HepG2 (cell line): Measurements from ENCODE around the gene SLC25A45. TPM values are rescaled to one million over a fixed set of nuclear protein-coding genes. Genes with fewer than 3 reads are reported as not detected.

Experiments
- AGO1 ChIP-seq: fragments of 200-400 bp; formaldehyde crosslinking; IDR thresholded peaks from 2 replicates; pipeline ENCODE4 v1.6.1; 2017; ENCODE audit warnings: mild to moderate bottlenecking, low read depth, low read length, moderate library complexity; ENCODE audit not compliant: poor library complexity, severe bottlenecking
- AHR ChIP-seq: IDR thresholded peaks from 2 replicates; pipeline ENCODE4 v1.6.1; 2018; ENCODE audit warnings: missing genetic modification reagents, missing compliant biosample characterization
- CEBPB ChIP-seq: IDR thresholded peaks from 2 replicates; pipeline ENCODE4 v1.6.1; 2011; ENCODE audit warnings: low read depth, low read length, improper control_type of control experiment, borderline replicate concordance
- KDM2A ChIP-seq: sonication (generic); formaldehyde crosslinking; IDR thresholded peaks from 2 replicates; pipeline ENCODE4 v1.4.0; 2020; ENCODE audit warnings: low read depth, missing genetic modification reagents, borderline replicate concordance
- KDM5A ChIP-seq: fragments of 200-600 bp; sonication (generic); IDR thresholded peaks from 2 replicates; pipeline ENCODE4 v1.7.0; 2018; ENCODE audit warnings: antibody characterized with exemption, mild to moderate bottlenecking, low read length, borderline replicate concordance
- NR2F2 ChIP-seq: IDR thresholded peaks from 2 replicates; pipeline ENCODE4 v1.6.1; 2012; ENCODE audit warnings: low read depth, inconsistent platforms, borderline replicate concordance
- POLR2G ChIP-seq: fragments of 200-400 bp; formaldehyde crosslinking; IDR thresholded peaks from 2 replicates; pipeline ENCODE4 v1.6.1; 2018; ENCODE audit warnings: mild to moderate bottlenecking, low read depth, low read length, moderate library complexity
- RXRA ChIP-seq: sonication (generic); formaldehyde crosslinking; IDR thresholded peaks from 2 replicates; pipeline ENCODE4 v1.5.1; 2020; ENCODE audit warnings: missing genetic modification reagents
- ZNF3 ChIP-seq: IDR thresholded peaks from 2 replicates; pipeline ENCODE4 v1.7.0; 2017; ENCODE audit warnings: inconsistent platforms
- polyA plus RNA-seq, 8 experiments: library from polyadenylated mRNA; depleted of rRNA in 3 of 8; stranded (reverse) in 7 of 8; unstranded in 1 of 8; fragments of >200 nt; fragmentation: Illumina TruSeq in 4 of 8; extraction: Trizol in 4 of 8; gene quantifications; 2 replicates each; pipeline versions ENCODE4 v1.2.1 to v1.2.3, GENCODE V29; 2011 to 2016; ENCODE audit warnings: low read depth in 4 of 8, missing spikeins in 1 of 8, mixed read lengths in 1 of 8; ENCODE audit not compliant: insufficient read depth in 1 of 8
- total RNA-seq, 5 experiments: library from RNA; depleted of rRNA; stranded (reverse); fragments of >200 nt; fragmentation: Illumina TruSeq; extraction: Trizol; gene quantifications; 2 replicates each; pipeline ENCODE4 v1.2.3, GENCODE V29; 2016; ENCODE audit warnings: low read depth in 1 of 5
- TF ChIP-seq, protein P1 (sequence below): IDR thresholded peaks from 2 replicates; pipeline ENCODE4 v1.6.1; 2016; ENCODE audit warnings: missing genetic modification reagents, missing compliant biosample characterization
- TF ChIP-seq, protein P2 (sequence below): sonication (generic); formaldehyde crosslinking; IDR thresholded peaks from 2 replicates; pipeline ENCODE4 v1.9.0; 2021; ENCODE audit warnings: missing genetic modification reagents, mild to moderate bottlenecking, borderline replicate concordance
- TF ChIP-seq, protein P3 (sequence below): sonication (generic); formaldehyde crosslinking; IDR thresholded peaks from 2 replicates; pipeline ENCODE4 v1.5.0; 2020; ENCODE audit warnings: missing genetic modification reagents, mild to moderate bottlenecking, borderline replicate concordance
- TF ChIP-seq, protein P4 (sequence below): sonication (generic); formaldehyde crosslinking; IDR thresholded peaks from 2 replicates; pipeline ENCODE4 v1.8.1; 2023; ENCODE audit warnings: missing genetic modification reagents, mild to moderate bottlenecking, borderline replicate concordance
- TF ChIP-seq, protein P5 (sequence below): sonication (generic); formaldehyde crosslinking; conservative IDR thresholded peaks from 2 replicates; pipeline ENCODE4 v1.5.0; 2020; ENCODE audit warnings: missing genetic modification reagents
- TF ChIP-seq, protein P6 (sequence below): sonication (generic); formaldehyde crosslinking; IDR thresholded peaks from 2 replicates; pipeline ENCODE4 v1.5.1; 2020; ENCODE audit warnings: missing genetic modification reagents, mild to moderate bottlenecking, borderline replicate concordance
- TF ChIP-seq, protein P7 (sequence below): sonication (generic); formaldehyde crosslinking; IDR thresholded peaks from 2 replicates; pipeline ENCODE4 v1.8.1; 2023; ENCODE audit warnings: missing genetic modification reagents, inconsistent platforms, borderline replicate concordance
- TF ChIP-seq, protein P8 (sequence below): sonication (generic); formaldehyde crosslinking; IDR thresholded peaks from 2 replicates; pipeline ENCODE4 v1.8.0; 2022; ENCODE audit warnings: missing genetic modification reagents, mild to moderate bottlenecking, moderate library complexity, borderline replicate concordance

The SLC25A45 gene
- total and polyA plus RNA-seq, 2 of the 13 experiments (the other 11 are each of a cell fraction or from before 2014, with no cell fraction given), result 1.2 to 3.4 TPM

DNA sequence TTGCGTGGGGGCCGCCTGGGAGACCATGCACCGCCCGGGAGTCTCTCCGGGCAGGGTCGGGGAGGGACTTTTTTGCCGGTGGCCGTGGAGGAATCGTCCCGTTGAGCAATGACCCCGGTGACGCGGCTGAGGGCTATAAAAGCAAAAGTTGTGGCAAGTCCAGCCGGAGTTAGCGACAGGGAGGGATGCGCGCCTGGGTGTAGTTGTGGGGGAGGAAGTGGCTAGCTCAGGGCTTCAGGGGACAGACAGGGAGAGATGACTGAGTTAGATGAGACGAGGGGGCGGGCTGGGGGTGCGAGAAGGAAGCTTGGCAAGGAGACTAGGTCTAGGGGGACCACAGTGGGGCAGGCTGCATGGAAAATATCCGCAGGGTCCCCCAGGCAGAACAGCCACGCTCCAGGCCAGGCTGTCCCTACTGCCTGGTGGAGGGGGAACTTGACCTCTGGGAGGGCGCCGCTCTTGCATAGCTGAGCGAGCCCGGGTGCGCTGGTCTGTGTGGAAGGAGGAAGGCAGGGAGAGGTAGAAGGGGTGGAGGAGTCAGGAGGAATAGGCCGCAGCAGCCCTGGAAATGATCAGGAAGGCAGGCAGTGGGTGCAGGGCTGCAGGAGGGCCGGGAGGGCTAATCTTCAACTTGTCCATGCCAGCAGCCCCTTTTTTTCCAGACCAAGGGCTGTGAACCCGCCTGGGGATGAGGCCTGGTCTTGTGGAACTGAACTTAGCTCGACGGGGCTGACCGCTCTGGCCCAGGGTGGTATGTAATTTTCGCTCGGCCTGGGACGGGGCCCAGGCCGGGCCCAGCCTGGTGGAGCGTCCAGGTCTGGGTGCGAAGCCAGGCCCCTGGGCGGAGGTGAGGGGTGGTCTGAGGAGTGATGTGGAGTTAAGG is 40.4 kb upstream of the SLC25A45 start, which contains the start of gene NEAT1 (continued):
- TF ChIP-seq, protein P1, sequence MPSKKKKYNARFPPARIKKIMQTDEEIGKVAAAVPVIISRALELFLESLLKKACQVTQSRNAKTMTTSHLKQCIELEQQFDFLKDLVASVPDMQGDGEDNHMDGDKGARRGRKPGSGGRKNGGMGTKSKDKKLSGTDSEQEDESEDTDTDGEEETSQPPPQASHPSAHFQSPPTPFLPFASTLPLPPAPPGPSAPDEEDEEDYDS (CRISPR knock-in tag), result peak; percentile 93
- peak; percentile 96 for TF ChIP-seq RXRA (CRISPR knock-in tag)
- peak; percentile 87; the same call in 1 of the 2 replicates for TF ChIP-seq AHR (CRISPR knock-in tag)
- TF ChIP-seq NR2F2, result no peak
- TF ChIP-seq, protein P2, sequence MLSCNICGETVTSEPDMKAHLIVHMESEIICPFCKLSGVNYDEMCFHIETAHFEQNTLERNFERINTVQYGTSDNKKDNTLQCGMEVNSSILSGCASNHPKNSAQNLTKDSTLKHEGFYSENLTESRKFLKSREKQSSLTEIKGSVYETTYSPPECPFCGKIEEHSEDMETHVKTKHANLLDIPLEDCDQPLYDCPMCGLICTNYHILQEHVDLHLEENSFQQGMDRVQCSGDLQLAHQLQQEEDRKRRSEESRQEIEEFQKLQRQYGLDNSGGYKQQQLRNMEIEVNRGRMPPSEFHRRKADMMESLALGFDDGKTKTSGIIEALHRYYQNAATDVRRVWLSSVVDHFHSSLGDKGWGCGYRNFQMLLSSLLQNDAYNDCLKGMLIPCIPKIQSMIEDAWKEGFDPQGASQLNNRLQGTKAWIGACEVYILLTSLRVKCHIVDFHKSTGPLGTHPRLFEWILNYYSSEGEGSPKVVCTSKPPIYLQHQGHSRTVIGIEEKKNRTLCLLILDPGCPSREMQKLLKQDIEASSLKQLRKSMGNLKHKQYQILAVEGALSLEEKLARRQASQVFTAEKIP (CRISPR knock-in tag), result peak; percentile 30; the same call in 1 of the 2 replicates
- no peak for TF ChIP-seq ZNF3 (CRISPR knock-in tag)
- TF ChIP-seq, protein P3, sequence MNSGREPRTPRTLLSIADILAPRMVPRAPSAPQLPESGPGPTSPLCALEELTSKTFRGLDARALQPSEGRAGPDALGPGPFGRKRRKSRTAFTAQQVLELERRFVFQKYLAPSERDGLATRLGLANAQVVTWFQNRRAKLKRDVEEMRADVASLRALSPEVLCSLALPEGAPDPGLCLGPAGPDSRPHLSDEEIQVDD (CRISPR knock-in tag), result no peak; the same call in 1 of the 2 replicates
- TF ChIP-seq, protein P4, sequence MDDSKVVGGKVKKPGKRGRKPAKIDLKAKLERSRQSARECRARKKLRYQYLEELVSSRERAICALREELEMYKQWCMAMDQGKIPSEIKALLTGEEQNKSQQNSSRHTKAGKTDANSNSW (CRISPR knock-in tag), result peak; percentile 37; the same call in 1 of the 2 replicates
- TF ChIP-seq AGO1, result peak; percentile 64
- TF ChIP-seq, protein P5, sequence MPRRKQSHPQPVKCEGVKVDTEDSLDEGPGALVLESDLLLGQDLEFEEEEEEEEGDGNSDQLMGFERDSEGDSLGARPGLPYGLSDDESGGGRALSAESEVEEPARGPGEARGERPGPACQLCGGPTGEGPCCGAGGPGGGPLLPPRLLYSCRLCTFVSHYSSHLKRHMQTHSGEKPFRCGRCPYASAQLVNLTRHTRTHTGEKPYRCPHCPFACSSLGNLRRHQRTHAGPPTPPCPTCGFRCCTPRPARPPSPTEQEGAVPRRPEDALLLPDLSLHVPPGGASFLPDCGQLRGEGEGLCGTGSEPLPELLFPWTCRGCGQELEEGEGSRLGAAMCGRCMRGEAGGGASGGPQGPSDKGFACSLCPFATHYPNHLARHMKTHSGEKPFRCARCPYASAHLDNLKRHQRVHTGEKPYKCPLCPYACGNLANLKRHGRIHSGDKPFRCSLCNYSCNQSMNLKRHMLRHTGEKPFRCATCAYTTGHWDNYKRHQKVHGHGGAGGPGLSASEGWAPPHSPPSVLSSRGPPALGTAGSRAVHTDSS, result peak; percentile 80; the same call in 1 of the 2 replicates
- TF ChIP-seq, protein P6, sequence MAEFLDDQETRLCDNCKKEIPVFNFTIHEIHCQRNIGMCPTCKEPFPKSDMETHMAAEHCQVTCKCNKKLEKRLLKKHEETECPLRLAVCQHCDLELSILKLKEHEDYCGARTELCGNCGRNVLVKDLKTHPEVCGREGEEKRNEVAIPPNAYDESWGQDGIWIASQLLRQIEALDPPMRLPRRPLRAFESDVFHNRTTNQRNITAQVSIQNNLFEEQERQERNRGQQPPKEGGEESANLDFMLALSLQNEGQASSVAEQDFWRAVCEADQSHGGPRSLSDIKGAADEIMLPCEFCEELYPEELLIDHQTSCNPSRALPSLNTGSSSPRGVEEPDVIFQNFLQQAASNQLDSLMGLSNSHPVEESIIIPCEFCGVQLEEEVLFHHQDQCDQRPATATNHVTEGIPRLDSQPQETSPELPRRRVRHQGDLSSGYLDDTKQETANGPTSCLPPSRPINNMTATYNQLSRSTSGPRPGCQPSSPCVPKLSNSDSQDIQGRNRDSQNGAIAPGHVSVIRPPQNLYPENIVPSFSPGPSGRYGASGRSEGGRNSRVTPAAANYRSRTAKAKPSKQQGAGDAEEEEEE (CRISPR knock-in tag), result no peak
- peak; percentile 91 for TF ChIP-seq CEBPB
- TF ChIP-seq KDM5A, result no peak; the same call in 1 of the 2 replicates
- peak; percentile 67 for TF ChIP-seq KDM2A (CRISPR knock-in tag)
- peak; percentile 99 for TF ChIP-seq POLR2G
- TF ChIP-seq, protein P7, sequence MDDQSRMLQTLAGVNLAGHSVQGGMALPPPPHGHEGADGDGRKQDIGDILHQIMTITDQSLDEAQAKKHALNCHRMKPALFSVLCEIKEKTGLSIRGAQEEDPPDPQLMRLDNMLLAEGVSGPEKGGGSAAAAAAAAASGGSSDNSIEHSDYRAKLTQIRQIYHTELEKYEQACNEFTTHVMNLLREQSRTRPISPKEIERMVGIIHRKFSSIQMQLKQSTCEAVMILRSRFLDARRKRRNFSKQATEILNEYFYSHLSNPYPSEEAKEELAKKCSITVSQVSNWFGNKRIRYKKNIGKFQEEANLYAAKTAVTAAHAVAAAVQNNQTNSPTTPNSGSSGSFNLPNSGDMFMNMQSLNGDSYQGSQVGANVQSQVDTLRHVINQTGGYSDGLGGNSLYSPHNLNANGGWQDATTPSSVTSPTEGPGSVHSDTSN (CRISPR knock-in tag), result peak; percentile 64; the same call in 1 of the 2 replicates
- TF ChIP-seq, protein P8, sequence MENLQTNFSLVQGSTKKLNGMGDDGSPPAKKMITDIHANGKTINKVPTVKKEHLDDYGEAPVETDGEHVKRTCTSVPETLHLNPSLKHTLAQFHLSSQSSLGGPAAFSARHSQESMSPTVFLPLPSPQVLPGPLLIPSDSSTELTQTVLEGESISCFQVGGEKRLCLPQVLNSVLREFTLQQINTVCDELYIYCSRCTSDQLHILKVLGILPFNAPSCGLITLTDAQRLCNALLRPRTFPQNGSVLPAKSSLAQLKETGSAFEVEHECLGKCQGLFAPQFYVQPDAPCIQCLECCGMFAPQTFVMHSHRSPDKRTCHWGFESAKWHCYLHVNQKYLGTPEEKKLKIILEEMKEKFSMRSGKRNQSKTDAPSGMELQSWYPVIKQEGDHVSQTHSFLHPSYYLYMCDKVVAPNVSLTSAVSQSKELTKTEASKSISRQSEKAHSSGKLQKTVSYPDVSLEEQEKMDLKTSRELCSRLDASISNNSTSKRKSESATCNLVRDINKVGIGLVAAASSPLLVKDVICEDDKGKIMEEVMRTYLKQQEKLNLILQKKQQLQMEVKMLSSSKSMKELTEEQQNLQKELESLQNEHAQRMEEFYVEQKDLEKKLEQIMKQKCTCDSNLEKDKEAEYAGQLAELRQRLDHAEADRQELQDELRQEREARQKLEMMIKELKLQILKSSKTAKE (CRISPR knock-in tag), result peak; percentile 68
